Calu3 (cell line): ENCODE measurements around the gene STEAP2. TPM values are rescaled to one million over a fixed set of nuclear protein-coding genes. Genes with fewer than 3 reads are reported as not detected.

Source experiments
- BruUV-seq: library from RNA; stranded (reverse); fragments of 400-500 nt; replicated peaks from 2 replicates; lab custom pipeline; 2021; lab: Mats Ljungman, UMichigan
- CTCF ChIA-PET: fragments of 300-600 bp; sonication (Branson Sonifier 250); formaldehyde crosslinking; loops from one replicate; lab custom pipeline; 2022; ENCODE audit warnings: antibody characterized with exemption; lab: Charles Lee
- DNase-seq: peaks from one replicate; pipeline ENCODE4 v3.0.0; 2022
- H3K27ac Mint-ChIP-seq: one replicate; pipeline ENCODE4 v1.8.0; 2022; ENCODE audit warnings: mixed read lengths; ENCODE audit not compliant: unreplicated experiment
- H3K27me3 Mint-ChIP-seq: one replicate; pipeline ENCODE4 v1.8.0; 2022; ENCODE audit warnings: mixed read lengths; ENCODE audit not compliant: unreplicated experiment
- H3K36me3 Mint-ChIP-seq: one replicate; pipeline ENCODE4 v1.8.0; 2022; ENCODE audit warnings: mild to moderate bottlenecking, moderate library complexity, mixed read lengths; ENCODE audit not compliant: insufficient read depth, unreplicated experiment
- H3K4me1 Mint-ChIP-seq: one replicate; pipeline ENCODE4 v1.8.0; 2022; ENCODE audit warnings: mild to moderate bottlenecking, low read depth, mixed read lengths; ENCODE audit not compliant: unreplicated experiment
- H3K4me3 Mint-ChIP-seq: one replicate; pipeline ENCODE4 v1.8.0; 2022; ENCODE audit warnings: mild to moderate bottlenecking, low read depth, moderate library complexity, mixed read lengths; ENCODE audit not compliant: unreplicated experiment
- H3K9me3 Mint-ChIP-seq: one replicate; pipeline ENCODE4 v1.8.0; 2022; ENCODE audit warnings: low read depth, mixed read lengths; ENCODE audit not compliant: unreplicated experiment
- CTCF ChIP-seq: fragments of 200-600 bp; IDR thresholded peaks from one replicate; pipeline ENCODE4 v1.8.0; 2022; ENCODE audit warnings: antibody characterized with exemption; ENCODE audit not compliant: unreplicated experiment
- intact Hi-C: fragments of 100-400 bp; cut with micrococcal nuclease; formaldehyde crosslinking; loops from one replicate; pipeline ENCODE4 v1.10.0; 2022; ENCODE audit not compliant: unreplicated experiment
- total RNA-seq: library from RNA; stranded (reverse); gene quantifications from 2 replicates; pipeline ENCODE4 v1.2.3, GENCODE V29; 2022

The STEAP2 gene
- total RNA-seq, 1 experiment from 2014 or later, result 38.5 TPM

- BruUV-seq, result no TSS peak
- Mint-ChIP-seq H3K36me3 (no peaks in the 10 kb centered on the region), H3K27ac (no peak overlapping the region), H3K4me3 (no peak overlapping the region), H3K4me1 (peaks cover 8% of the 10 kb centered on the region), H3K27me3 (no peaks in the 10 kb centered on the region), H3K9me3 (no peaks in the 10 kb centered on the region)
- intact Hi-C loops, result no loop called here
- DNase-seq, result no peak
- CTCF ChIA-PET, result no interaction called here
- no peak for TF ChIP-seq CTCF
Measured at GRCh38 chr7:90274161-90274560, 62.6 kb downstream of the STEAP2 start.

- intact Hi-C loops, result no loop called here
- Mint-ChIP-seq H3K4me1 (no peaks in the 10 kb centered on the region), H3K4me3 (no peak overlapping the region), H3K27me3 (no peaks in the 10 kb centered on the region), H3K9me3 (no peaks in the 10 kb centered on the region), H3K36me3 (no peaks in the 10 kb centered on the region), H3K27ac (no peak overlapping the region)
- TF ChIP-seq CTCF, result no peak
- CTCF ChIA-PET, result no interaction called here
- no TSS peak for BruUV-seq
- no peak for DNase-seq
Measured at GRCh38 chr7:90276033-90276728, 64.6 kb downstream of the STEAP2 start.

Other genes starting within 250 kb of the STEAP2 start
- 41.5 and 41.8 TPM in 2 replicates for gene STEAP1, start 57.3 kb upstream of the STEAP2 start, total RNA-seq
- 3.4 and 4.6 TPM in 2 replicates for gene CFAP69, start 33.4 kb downstream of the STEAP2 start, total RNA-seq
- not detected in 2 replicates for gene FAM237B, start 109.6 kb downstream of the STEAP2 start, total RNA-seq
- gene GTPBP10, start 135.0 kb downstream of the STEAP2 start, total RNA-seq, result 22.5 and 25.0 TPM in 2 replicates
- gene CLDN12, start 191.7 kb downstream of the STEAP2 start, total RNA-seq, result 37.3 and 42.5 TPM in 2 replicates